HepG2 (cell line): ENCODE measurements around the gene JMJD4. TPM values are rescaled to one million over a fixed set of nuclear protein-coding genes. Genes with fewer than 3 reads are reported as not detected.

Experiments
- ATAC-seq: fragments of 200-7000 bp; cut with Tn5 transposase; 3 replicates; pipeline ENCODE4 v1.9.1; 2020; ENCODE audit warnings: mild to moderate bottlenecking, moderate library complexity
- BruUV-seq: library from RNA; stranded (reverse); fragments of 400-500 nt; replicated peaks from 2 replicates; lab custom pipeline; 2021; lab: Mats Ljungman, UMichigan
- CTCF ChIA-PET: fragments of 300-600 bp; formaldehyde crosslinking; extraction: SDS; loops from one replicate; lab custom pipeline; 2021; ENCODE audit warnings: low total read pairs, inconsistent platforms, low intra/inter-chr PET ratio; lab: Yijun Ruan, JAX
- POLR2A ChIA-PET: fragments of 350-600 bp; sonication (Branson Sonifier 250); formaldehyde crosslinking; loops from one replicate; lab custom pipeline; 2020; ENCODE audit warnings: antibody characterized with exemption, inconsistent platforms; lab: Yijun Ruan, JAX
- DNase-seq: peaks from one replicate; pipeline ENCODE4 v3.0.0-alpha.2; 2015; ENCODE audit warnings: low spot score
- FAIRE-seq: peaks from 3 replicates; lab custom pipeline; 2011; peaks lifted over from hg19 to GRCh38; lab: Jason Lieb, UNC
- H2AFZ ChIP-seq: one replicate; pipeline ENCODE4 v1.6.1; 2011; ENCODE audit warnings: low read length, inconsistent platforms
- H3K27ac ChIP-seq: fragments of 300-600 bp; 3 replicates; pipeline ENCODE4 v1.8.0; 2011; ENCODE audit warnings: mixed run types, mild to moderate bottlenecking, mixed read lengths, low read length, inconsistent platforms; ENCODE audit not compliant: insufficient read depth; ENCODE audit errors: extremely low read length
- H3K27me3 ChIP-seq, 2 experiments: fragments of 200-600 bp in 1 of 2; 2 replicates in 1 of 2; 3 replicates in 1 of 2; pipeline versions ENCODE4 v1.6.0 to v1.8.0; 2011; ENCODE audit warnings: low read length in 2 of 2, mild to moderate bottlenecking in 2 of 2, moderate library complexity in 2 of 2, inconsistent platforms in 1 of 2; ENCODE audit not compliant: insufficient read depth in 2 of 2, control insufficient read depth in 1 of 2
- H3K36me3 ChIP-seq, 2 experiments: fragments of 200-600 bp in 1 of 2; replicated peaks in 1 of 2; 2 replicates in 1 of 2; 3 replicates in 1 of 2; pipeline versions ENCODE4 v1.5.1 to v1.8.0; 2011; ENCODE audit warnings: low read length in 2 of 2, inconsistent platforms in 1 of 2; ENCODE audit not compliant: insufficient read depth in 2 of 2, control insufficient read depth in 1 of 2
- H3K4me1 ChIP-seq: 2 replicates; pipeline ENCODE4 v1.5.1; 2012; ENCODE audit warnings: low read length, inconsistent platforms; ENCODE audit not compliant: insufficient read depth
- H3K4me2 ChIP-seq: 2 replicates; pipeline ENCODE4 v1.6.0; 2011; ENCODE audit warnings: low read depth, low read length, inconsistent platforms
- H3K4me3 ChIP-seq, 3 experiments: fragments of 200-600 bp in 1 of 3; sonication (generic), shearing (Covaris generic) in 1 of 3; replicated peaks in 1 of 3; 2 replicates each; pipeline ENCODE4 v1.5.1; 2011 to 2016; ENCODE audit warnings: low read length in 3 of 3, inconsistent platforms in 2 of 3, low read depth in 2 of 3, mild to moderate bottlenecking in 2 of 3, control low read depth in 1 of 3, mixed read lengths in 1 of 3; ENCODE audit not compliant: insufficient read depth in 1 of 3
- H3K79me2 ChIP-seq: one replicate; pipeline ENCODE4 v1.6.1; 2011; ENCODE audit warnings: low read length, inconsistent platforms; ENCODE audit not compliant: insufficient read depth
- H3K9ac ChIP-seq: 2 replicates; pipeline ENCODE4 v1.6.0; 2011; ENCODE audit warnings: mild to moderate bottlenecking, low read depth, low read length, inconsistent platforms; ENCODE audit not compliant: insufficient read depth
- H3K9me3 ChIP-seq: 2 replicates; pipeline ENCODE4 v1.5.1; 2012; ENCODE audit warnings: mild to moderate bottlenecking, low read length
- H4K20me1 ChIP-seq: 2 replicates; pipeline ENCODE4 v1.6.0; 2011; ENCODE audit warnings: inconsistent platforms, mild to moderate bottlenecking, low read length, moderate library complexity; ENCODE audit not compliant: insufficient read depth
- EHMT2 ChIP-seq: fragments of 200-600 bp; sonication (generic); IDR thresholded peaks from 2 replicates; pipeline ENCODE4 v1.7.0; 2017; ENCODE audit warnings: antibody characterized with exemption, low read depth, low read length, borderline replicate concordance
- GATAD1 ChIP-seq: IDR thresholded peaks from 2 replicates; pipeline ENCODE4 v1.6.1; 2016; ENCODE audit warnings: missing genetic modification reagents, missing compliant biosample characterization
- JARID2 ChIP-seq: sonication (generic); formaldehyde crosslinking; IDR thresholded peaks from 2 replicates; pipeline ENCODE4 v1.8.1; 2023; ENCODE audit warnings: missing genetic modification reagents, inconsistent platforms; ENCODE audit not compliant: insufficient replicate concordance
- KLF6 ChIP-seq: IDR thresholded peaks from 2 replicates; pipeline ENCODE4 v1.8.0; 2016; ENCODE audit warnings: missing biosample characterization, missing genetic modification reagents
- MAFF ChIP-seq: IDR thresholded peaks from 2 replicates; pipeline ENCODE4 v1.6.1; 2011; ENCODE audit warnings: low read depth, low read length, improper control_type of control experiment
- POGZ ChIP-seq: sonication (generic); formaldehyde crosslinking; IDR thresholded peaks from 2 replicates; pipeline ENCODE4 v1.4.0; 2020; ENCODE audit warnings: mild to moderate bottlenecking, missing genetic modification reagents
- SIN3A ChIP-seq: IDR thresholded peaks from 2 replicates; pipeline ENCODE4 v1.6.1; 2011; ENCODE audit warnings: low read depth, mild to moderate bottlenecking, control low read depth, low read length, borderline replicate concordance
- SOX5 ChIP-seq: IDR thresholded peaks from 2 replicates; pipeline ENCODE4 v1.6.1; 2016; ENCODE audit warnings: borderline replicate concordance
- ZBTB21 ChIP-seq: sonication (generic); formaldehyde crosslinking; IDR thresholded peaks from 2 replicates; pipeline ENCODE4 v1.4.0; 2020; ENCODE audit warnings: missing genetic modification reagents
- ZNF891 ChIP-seq: sonication (generic); formaldehyde crosslinking; IDR thresholded peaks from 2 replicates; pipeline ENCODE4 v1.5.0; 2020; ENCODE audit warnings: mild to moderate bottlenecking, missing genetic modification reagents
- WGBS: methylation state at CpG from one replicate; pipeline ENCODE4 v1.1.6; 2017; ENCODE audit warnings: low lambda C conversion rate; 5-methylcytosine and 5-hydroxymethylcytosine counted together
- in situ Hi-C: cut with HindIII; loops from 2 replicates; pipeline ENCODE4 v1.10.0; 2017; ENCODE audit warnings: low pct_unique_long_range_greater_than_20kb; ENCODE audit not compliant: extremely low pct_ligation_motif_present
- intact Hi-C: fragments of 100-400 bp; cut with micrococcal nuclease; formaldehyde crosslinking; loops from one replicate; pipeline ENCODE4 v1.10.0; 2022; ENCODE audit not compliant: unreplicated experiment
- polyA plus RNA-seq, 8 experiments: library from polyadenylated mRNA; depleted of rRNA in 3 of 8; stranded (reverse) in 7 of 8; unstranded in 1 of 8; fragments of >200 nt; fragmentation: Illumina TruSeq in 4 of 8; extraction: Trizol in 4 of 8; gene quantifications; 2 replicates each; pipeline versions ENCODE4 v1.2.1 to v1.2.3, GENCODE V29; 2011 to 2016; ENCODE audit warnings: low read depth in 4 of 8, missing spikeins in 1 of 8, mixed read lengths in 1 of 8; ENCODE audit not compliant: insufficient read depth in 1 of 8
- total RNA-seq, 5 experiments: library from RNA; depleted of rRNA; stranded (reverse); fragments of >200 nt; fragmentation: Illumina TruSeq; extraction: Trizol; gene quantifications; 2 replicates each; pipeline ENCODE4 v1.2.3, GENCODE V29; 2016; ENCODE audit warnings: low read depth in 1 of 5
- TF ChIP-seq, protein P1 (sequence below): sonication (generic); formaldehyde crosslinking; conservative IDR thresholded peaks from 2 replicates; pipeline ENCODE4 v1.4.0; 2020; ENCODE audit warnings: missing genetic modification reagents
- TF ChIP-seq, protein P2 (sequence below): IDR thresholded peaks from 2 replicates; pipeline ENCODE4 v1.6.1; 2016; ENCODE audit warnings: low read depth, borderline replicate concordance
- TF ChIP-seq, protein P3 (sequence below), 2 experiments: fragments of 450-650 bp in 1 of 2; sonication (generic) in 1 of 2; formaldehyde crosslinking in 1 of 2; IDR thresholded peaks; 2 replicates each; pipeline versions ENCODE4 v1.6.1 to v1.8.0; 2016 to 2022; ENCODE audit warnings: antibody characterized with exemption in 1 of 2, mild to moderate bottlenecking in 1 of 2, missing genetic modification reagents in 1 of 2

The JMJD4 gene
- total and polyA plus RNA-seq, 2 of the 13 experiments (the other 11 are each of a cell fraction or from before 2014, with no cell fraction given), result 10.2 to 29.0 TPM

DNA sequence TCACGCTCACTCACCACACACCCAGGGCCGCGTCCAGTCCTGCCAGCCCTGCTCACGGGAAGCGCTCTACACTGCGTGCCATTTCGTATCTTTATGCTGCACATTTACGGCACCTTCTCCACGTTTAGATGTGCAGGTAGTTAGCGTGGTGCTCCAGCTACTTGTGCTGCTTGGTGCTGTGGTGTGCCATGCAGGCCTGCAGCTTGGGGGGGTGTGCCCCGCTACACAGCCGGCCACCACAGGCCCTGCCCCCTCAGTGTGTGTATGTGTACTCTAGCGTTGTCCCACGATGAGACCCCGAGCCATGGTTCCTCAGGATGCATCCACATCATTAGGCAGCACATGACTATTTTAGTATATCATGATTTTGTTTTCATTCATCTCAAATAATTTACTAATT, 38.5 kb upstream of the JMJD4 start (continued):
- TF ChIP-seq, protein P1, sequence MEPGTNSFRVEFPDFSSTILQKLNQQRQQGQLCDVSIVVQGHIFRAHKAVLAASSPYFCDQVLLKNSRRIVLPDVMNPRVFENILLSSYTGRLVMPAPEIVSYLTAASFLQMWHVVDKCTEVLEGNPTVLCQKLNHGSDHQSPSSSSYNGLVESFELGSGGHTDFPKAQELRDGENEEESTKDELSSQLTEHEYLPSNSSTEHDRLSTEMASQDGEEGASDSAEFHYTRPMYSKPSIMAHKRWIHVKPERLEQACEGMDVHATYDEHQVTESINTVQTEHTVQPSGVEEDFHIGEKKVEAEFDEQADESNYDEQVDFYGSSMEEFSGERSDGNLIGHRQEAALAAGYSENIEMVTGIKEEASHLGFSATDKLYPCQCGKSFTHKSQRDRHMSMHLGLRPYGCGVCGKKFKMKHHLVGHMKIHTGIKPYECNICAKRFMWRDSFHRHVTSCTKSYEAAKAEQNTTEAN (CRISPR knock-in tag), result no peak
- TF ChIP-seq EHMT2 (no peak), ZBTB21 (no peak)

DNA sequence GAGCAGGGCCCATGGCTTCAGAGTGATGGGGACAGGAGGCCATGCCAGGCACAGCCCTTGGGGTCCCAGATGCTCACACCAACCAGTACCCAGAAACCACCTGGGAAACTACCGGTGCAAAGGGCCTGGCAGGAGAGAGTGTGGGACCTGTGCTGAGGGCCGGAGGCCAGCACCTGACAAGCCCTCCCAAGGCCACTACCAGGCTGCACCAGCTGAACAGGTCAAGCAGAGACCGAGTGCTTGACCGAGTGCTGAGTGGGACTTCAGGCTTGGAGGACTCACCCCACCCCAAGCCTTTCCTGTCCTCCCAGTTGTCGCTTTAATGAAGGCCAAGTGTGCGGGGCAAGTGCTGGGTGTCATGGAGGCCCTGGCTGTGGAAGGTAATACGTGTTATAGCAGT, 36.7 kb upstream of the JMJD4 start:
- no peak for ATAC-seq
- Histone ChIP-seq H3K4me2 (no peak overlapping the region), H2AFZ (no peak overlapping the region), H3K4me3 (no peak overlapping the region), H3K27me3 (no peaks in the 10 kb centered on the region), H3K9ac (no peak overlapping the region), H3K4me1 (no peaks in the 10 kb centered on the region), H3K27ac (no peak overlapping the region), H3K9me3 (no peaks in the 10 kb centered on the region), H3K79me2 (no peaks in the 10 kb centered on the region), H3K36me3 (peaks cover 15 to 44% of the 10 kb centered on the region in 2 experiments; a peak in 4 of 5 replicates), H4K20me1 (no peaks in the 10 kb centered on the region)
- CTCF ChIA-PET, result no interaction called here
- POLR2A ChIA-PET, result no interaction called here
- DNase-seq, result no peak
- 98% methylated on average over 6 of the region's 7 CpGs for WGBS
- BruUV-seq, result no TSS peak
- intact Hi-C loops (no loop called here), in situ Hi-C loops (no loop called here)
- no peak for FAIRE-seq
- TF ChIP-seq SIN3A, result no peak
- TF ChIP-seq ZNF891 (CRISPR knock-in tag), result no peak
- TF ChIP-seq GATAD1 (CRISPR knock-in tag), result no peak
- TF ChIP-seq, protein P2, sequence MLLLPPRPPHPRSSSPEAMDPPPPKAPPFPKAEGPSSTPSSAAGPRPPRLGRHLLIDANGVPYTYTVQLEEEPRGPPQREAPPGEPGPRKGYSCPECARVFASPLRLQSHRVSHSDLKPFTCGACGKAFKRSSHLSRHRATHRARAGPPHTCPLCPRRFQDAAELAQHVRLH (CRISPR knock-in tag), result no peak
- TF ChIP-seq KLF6, result no peak
- no peak for TF ChIP-seq POGZ (CRISPR knock-in tag)
- no peak for TF ChIP-seq SOX5 (CRISPR knock-in tag)
- no peak for TF ChIP-seq JARID2 (CRISPR knock-in tag)
- TF ChIP-seq, protein P3, sequence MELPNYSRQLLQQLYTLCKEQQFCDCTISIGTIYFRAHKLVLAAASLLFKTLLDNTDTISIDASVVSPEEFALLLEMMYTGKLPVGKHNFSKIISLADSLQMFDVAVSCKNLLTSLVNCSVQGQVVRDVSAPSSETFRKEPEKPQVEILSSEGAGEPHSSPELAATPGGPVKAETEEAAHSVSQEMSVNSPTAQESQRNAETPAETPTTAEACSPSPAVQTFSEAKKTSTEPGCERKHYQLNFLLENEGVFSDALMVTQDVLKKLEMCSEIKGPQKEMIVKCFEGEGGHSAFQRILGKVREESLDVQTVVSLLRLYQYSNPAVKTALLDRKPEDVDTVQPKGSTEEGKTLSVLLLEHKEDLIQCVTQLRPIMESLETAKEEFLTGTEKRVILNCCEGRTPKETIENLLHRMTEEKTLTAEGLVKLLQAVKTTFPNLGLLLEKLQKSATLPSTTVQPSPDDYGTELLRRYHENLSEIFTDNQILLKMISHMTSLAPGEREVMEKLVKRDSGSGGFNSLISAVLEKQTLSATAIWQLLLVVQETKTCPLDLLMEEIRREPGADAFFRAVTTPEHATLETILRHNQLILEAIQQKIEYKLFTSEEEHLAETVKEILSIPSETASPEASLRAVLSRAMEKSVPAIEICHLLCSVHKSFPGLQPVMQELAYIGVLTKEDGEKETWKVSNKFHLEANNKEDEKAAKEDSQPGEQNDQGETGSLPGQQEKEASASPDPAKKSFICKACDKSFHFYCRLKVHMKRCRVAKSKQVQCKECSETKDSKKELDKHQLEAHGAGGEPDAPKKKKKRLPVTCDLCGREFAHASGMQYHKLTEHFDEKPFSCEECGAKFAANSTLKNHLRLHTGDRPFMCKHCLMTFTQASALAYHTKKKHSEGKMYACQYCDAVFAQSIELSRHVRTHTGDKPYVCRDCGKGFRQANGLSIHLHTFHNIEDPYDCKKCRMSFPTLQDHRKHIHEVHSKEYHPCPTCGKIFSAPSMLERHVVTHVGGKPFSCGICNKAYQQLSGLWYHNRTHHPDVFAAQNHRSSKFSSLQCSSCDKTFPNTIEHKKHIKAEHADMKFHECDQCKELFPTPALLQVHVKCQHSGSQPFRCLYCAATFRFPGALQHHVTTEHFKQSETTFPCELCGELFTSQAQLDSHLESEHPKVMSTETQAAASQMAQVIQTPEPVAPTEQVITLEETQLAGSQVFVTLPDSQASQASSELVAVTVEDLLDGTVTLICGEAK (IDR thresholded peaks at IDR 0.05), result no peak
- TF ChIP-seq, protein P3 (CRISPR knock-in tag; IDR thresholded peaks at IDR 0.05), result no peak
- no peak for TF ChIP-seq MAFF
